IPS-18c (cell line): ENCODE measurements around the gene PLEKHH3.
A peak's percentile ranks its signal among the peaks of the same experiment; 100 is the strongest.

Experiments used
- H3K4me3 ChIP-seq: 2 replicates; pipeline ENCODE4 v1.7.0; 2013; ENCODE audit warnings: low read depth, mild to moderate bottlenecking, low read length, moderate library complexity; ENCODE audit not compliant: insufficient read depth
- H3K9me3 ChIP-seq: one replicate; pipeline ENCODE4 v1.6.1; 2013; ENCODE audit warnings: mild to moderate bottlenecking, low read length, moderate library complexity; ENCODE audit not compliant: control insufficient read depth, insufficient read depth

The PLEKHH3 gene

GRCh38 chr17:42676424-42677011, at the start of gene PLEKHH3:
Gene PLEKHH3 (minus strand): TSS chr17:42676994. CDS start chr17:42676563, 431 bp downstream.
- Histone ChIP-seq H3K4me3 (peak within 1 kb of the TSS; percentile 95), H3K9me3 (no peaks in the 10 kb centered on the region)

DNA sequence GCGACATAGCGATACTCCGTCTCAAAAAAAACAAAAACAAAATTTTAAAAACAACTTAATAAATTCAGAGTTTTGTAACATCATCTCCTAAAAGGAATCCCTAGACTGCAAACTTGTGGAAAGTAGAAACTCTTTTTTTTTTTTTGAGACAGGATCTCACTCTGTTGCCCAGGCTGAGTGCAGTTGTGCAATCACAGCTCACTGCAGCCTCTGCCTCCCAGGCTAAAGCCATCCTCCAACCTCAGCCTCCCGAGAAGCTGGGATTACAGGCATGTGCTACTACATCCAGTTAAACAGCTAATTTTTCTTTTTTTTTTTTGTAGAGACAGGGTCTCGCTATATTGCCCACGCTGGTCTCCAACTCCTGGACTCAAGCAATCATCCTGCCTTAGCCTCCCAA, 48.3 kb upstream of the PLEKHH3 start:
- Histone ChIP-seq H3K9me3 (no peaks in the 10 kb centered on the region), H3K4me3 (no peak overlapping the region)

- H3K9me3 ChIP-seq, result no peaks in the 10 kb centered on the region
- H3K4me3 ChIP-seq, result no peak overlapping the region
These were observed 46.8 kb upstream of the PLEKHH3 start for GRCh38 chr17:42723636-42724035.

DNA sequence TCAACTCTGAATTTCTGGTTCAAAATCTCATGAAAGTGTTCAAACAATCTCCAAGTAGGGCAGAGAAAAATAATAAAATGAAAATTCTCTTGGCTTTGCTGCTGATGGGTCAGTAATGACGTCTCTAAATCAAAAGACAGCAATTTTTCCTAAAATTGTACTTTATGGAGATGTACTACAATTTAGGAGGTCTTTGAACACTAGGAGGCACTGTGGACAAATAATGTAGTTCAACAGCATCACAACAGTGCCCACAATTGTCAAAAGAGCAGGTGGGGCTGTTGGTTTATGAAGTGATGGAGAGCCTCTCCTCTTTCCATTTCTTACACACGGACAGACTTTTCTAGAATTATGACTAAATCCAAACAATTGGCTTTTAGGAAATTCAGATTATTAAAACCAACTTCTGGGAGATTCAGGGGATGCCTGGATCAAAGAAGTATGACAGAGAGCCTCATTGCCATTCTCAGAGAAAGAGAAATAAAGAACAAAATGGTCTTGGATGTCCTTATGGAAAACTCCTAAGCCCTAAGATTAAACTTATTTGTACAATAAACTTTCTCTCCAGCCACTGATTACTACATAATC, 44.3 kb upstream of the PLEKHH3 start:
- Histone ChIP-seq H3K4me3 (no peak overlapping the region), H3K9me3 (no peaks in the 10 kb centered on the region)

DNA sequence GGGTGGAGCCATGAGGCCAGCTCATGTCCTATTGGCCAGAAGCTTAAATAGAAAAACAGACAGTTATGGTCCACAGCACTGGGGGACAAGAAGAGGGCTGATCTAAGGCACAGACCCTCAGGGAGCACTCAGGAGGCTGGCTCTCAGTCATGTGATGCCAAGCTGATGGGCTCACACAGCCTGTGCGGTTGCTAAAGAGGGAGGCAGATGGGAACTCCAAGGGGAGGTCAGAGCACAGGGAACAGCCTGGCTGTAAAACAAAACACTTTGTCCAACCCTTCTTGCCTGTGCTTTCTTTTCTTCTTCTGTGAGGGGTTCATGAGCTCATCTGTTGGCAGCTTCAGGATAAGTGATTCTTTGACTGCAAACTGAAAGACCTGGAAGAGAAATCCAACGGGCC, 32.8 kb upstream of the PLEKHH3 start:
- H3K4me3 ChIP-seq, result no peak overlapping the region
- H3K9me3 ChIP-seq, result no peaks in the 10 kb centered on the region

- Histone ChIP-seq H3K4me3 (no peak overlapping the region), H3K9me3 (no peaks in the 10 kb centered on the region)
These were observed 31.8 kb upstream of the PLEKHH3 start for GRCh38 chr17:42708588-42708987.

DNA sequence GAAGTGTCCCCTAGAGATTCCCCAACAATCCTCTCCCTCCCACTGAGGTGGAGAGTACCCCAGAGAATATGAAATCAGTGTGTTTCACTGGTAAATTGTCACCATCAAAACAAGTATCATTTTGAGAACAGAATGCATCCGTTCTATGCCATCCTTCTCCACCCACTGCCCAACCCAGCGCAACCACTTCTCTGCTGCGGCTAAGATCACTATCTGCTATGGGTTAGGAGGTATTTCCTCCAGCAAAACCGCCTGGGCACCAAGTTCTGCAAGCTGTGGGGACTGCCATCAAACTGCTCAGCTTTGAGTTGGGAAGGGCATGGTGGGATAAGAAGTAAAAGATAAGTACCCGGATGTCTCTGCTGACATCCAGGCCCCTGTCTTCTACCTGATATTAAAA, 29.9 kb upstream of the PLEKHH3 start:
- Histone ChIP-seq H3K4me3 (no peak overlapping the region), H3K9me3 (no peaks in the 10 kb centered on the region)

DNA sequence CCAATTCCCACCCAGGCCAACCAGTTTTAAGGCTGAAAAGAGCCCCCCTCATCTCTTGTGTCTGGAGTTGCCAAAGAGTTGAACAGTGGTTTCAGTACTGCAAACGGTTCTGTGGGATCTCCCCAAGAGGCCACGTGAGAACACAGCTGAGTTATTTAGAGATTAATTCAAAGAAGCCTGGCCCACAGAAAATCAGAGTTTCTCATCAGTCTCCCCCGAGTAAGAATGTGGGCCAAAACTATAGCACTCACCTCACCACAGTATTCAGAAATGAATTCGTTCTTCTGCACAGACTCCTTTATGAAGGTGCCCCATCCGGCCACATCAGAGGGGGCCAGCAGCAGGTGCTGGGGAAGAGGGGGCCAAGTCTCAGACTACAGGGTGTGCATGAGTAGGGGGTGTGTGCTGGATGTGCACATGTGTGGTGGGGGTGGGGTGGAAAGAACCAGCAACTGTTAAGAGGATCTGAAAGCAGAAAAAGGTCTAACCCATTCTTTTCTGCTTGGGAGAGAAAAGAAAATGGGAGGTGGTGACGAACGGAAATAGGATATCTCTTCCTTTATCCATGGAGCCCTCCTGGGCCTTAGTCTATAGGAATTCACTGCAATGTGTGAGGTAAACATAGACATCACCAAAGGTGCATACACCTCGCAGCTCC, 28.2 kb upstream of the PLEKHH3 start:
- no peaks in the 10 kb centered on the region for H3K9me3 ChIP-seq
- H3K4me3 ChIP-seq, result no peak overlapping the region

- Histone ChIP-seq H3K9me3 (no peaks in the 10 kb centered on the region), H3K4me3 (no peak overlapping the region)
These were observed 27.7 kb upstream of the PLEKHH3 start for GRCh38 chr17:42704490-42704836.

- no peak overlapping the region for H3K4me3 ChIP-seq
- H3K9me3 ChIP-seq, result no peaks in the 10 kb centered on the region
These were observed 25.7 kb upstream of the PLEKHH3 start for GRCh38 chr17:42702446-42702845.

DNA sequence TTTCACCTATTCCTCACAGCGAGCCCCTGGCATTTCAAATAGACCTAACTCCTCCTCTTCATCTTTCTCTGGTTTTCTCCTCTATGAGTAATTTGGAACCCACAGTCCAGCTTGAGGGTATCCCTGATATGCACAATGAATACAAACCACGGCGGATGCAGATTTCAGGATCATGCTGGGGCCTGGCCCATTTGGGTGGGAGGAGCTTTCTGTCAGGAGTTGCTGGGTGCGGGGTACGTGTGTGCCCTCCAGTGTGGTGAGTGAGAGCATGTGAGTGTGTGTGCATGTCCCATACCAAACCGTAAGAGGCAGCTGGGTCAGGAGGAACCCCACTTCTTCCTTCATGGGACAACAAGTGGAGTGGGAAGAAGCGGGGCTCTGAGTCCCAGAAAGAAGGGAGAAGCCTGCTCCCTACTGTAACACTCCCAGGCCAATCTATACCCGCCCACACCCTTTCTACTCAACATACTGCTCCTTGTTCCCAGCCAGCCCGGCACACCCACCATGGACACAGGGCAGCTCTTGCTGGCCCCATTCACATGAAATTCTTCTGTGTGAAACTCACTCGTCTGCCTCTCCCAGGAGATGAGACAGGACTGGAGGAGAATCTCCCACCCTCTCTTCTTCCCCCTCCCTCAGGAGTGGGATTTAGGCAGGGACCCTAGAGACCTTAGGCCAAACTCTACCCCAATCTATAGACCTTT, 23.9 kb upstream of the PLEKHH3 start:
- Histone ChIP-seq H3K9me3 (no peaks in the 10 kb centered on the region), H3K4me3 (no peak overlapping the region)

DNA sequence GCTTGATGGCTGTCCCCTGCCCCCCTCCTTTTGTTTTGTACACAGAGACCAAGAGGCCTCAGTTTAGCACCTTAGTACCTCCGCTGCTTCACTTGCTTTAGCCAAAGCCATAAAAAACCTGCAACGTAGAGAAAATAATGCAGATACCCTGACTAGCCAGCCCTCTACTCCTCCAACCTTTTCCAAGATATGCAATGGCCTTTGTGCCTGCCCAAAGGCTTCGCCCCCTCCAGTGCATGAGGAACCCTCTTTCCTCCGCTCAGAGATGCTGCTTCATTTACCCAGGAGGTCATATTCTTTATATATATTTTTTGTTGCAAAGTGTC, 22.6 kb upstream of the PLEKHH3 start:
- H3K4me3 ChIP-seq, result no peak overlapping the region
- H3K9me3 ChIP-seq, result no peaks in the 10 kb centered on the region

DNA sequence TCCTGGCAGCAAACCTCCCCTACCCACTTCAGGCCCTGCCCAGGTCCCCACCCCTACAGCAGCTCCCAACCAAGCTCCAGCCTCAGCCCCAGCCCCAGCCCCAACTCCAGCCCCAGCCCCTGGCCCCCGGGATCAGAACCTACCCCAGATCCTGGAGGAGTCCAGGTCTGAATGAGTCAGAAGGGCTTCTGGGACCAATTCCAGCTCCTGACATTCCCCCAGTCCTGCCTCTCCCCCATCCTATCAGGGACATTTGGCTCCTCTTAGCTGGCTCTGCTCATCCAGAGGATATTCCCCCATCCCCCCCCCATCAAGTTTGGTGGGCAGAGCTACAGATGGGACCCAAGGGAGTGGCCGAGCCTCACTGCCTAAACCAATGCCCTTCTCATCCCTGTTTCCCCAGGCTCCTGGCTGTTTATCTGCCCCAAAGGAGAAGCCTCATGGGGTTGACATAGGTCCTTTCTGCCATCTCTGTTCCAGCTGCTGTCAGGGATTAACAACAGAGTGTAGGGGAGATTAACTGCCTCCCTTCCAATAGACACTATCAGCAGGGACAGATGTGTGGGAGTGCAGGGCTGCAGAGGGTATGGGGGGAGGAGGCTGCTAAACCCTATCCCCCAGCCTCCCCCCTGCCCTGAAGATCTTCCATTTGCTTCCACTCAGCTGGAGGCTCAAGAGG, 22.1 kb upstream of the PLEKHH3 start:
- no peak overlapping the region for H3K4me3 ChIP-seq

GRCh38 chr17:42697108-42697811, 20.5 kb upstream of the PLEKHH3 start:
- H3K9me3 ChIP-seq, result no peaks in the 10 kb centered on the region

More for the DNA sequence above, 22.1 kb upstream of the PLEKHH3 start:
- no peaks in the 10 kb centered on the region for H3K9me3 ChIP-seq

GRCh38 chr17:42695500-42695899, 18.7 kb upstream of the PLEKHH3 start:
- H3K9me3 ChIP-seq, result no peaks in the 10 kb centered on the region
- no peak overlapping the region for H3K4me3 ChIP-seq

More at GRCh38 chr17:42697108-42697811, 20.5 kb upstream of the PLEKHH3 start:
- H3K4me3 ChIP-seq, result no peak overlapping the region

DNA sequence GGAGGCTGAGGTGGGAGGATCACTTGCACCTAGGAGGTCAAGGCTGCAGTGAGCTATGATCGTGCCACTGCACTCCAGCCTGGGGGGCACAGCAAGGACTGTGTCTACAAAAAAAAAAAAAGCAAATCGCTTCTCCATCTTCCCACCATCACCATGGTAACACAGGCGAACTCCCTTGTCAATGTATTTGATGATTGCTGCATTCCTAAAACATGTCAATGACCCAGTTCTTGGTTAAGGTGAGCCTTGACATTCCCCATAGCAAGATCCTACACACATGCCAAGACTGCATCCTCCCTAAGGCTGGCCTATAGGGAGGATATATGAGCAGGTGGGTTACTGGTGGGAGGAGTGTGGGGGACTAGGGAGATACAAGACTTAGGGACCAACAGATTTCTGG, 17.7 kb upstream of the PLEKHH3 start:
- Histone ChIP-seq H3K9me3 (no peaks in the 10 kb centered on the region), H3K4me3 (no peak overlapping the region)

DNA sequence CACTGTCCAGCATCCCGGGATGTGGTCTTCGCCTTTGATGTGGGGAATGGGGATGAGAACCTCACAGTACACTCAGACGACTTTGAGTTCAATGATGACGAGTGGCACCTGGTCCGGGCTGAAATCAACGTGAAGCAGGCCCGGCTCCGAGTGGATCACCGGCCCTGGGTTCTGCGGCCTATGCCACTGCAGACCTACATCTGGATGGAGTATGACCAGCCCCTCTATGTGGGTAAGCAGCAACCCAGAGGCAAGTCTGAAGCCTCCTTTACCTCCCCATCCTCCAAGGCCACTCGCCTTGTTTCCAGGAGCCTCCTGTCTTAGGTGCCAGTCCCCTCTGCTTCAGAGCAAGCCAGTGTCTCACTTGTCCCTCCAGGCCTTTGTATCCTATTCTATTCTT, 15.7 kb upstream of the PLEKHH3 start:
- no peaks in the 10 kb centered on the region for H3K9me3 ChIP-seq
- no peak overlapping the region for H3K4me3 ChIP-seq
